Activated CD4-positive, CD25-positive, alpha-beta regulatory T cell treated with anti-CD3 and anti-CD28 coated beads, Interleukin-2, amount 50 U/mL, for 72 hours (primary cell): ENCODE results near the gene RPLP1.
A peak's percentile ranks its signal among the peaks of the same experiment; 100 is the strongest.
"Not testable (repeated sequence)": the region's sequence is repeated elsewhere in the genome, so short reads cannot be mapped to it uniquely, and the experiment has no call there.

ENCODE experiments used
- DNase-seq: peaks from one replicate; pipeline ENCODE4 v3.0.0; 2021

RPLP1 gene

GRCh38 chr15:69443032-69443611 is 9.5 kb upstream of the RPLP1 start:
- no peak for DNase-seq

- DNase-seq: no peak
Observed at GRCh38 chr15:69444686-69445085, 7.9 kb upstream of the RPLP1 start.

GRCh38 chr15:69446953-69447352 is 5.7 kb upstream of the RPLP1 start:
- no peak for DNase-seq

- not testable (repeated sequence) for DNase-seq
Observed at GRCh38 chr15:69450221-69450620, 2.4 kb upstream of the RPLP1 start.

GRCh38 chr15:69450968-69451695 is 1.5 kb upstream of the RPLP1 start:
- no peak for DNase-seq

GRCh38 chr15:69451951-69452691 is 497 bp upstream of the RPLP1 start:
- DNase-seq: no peak

- DNase-seq: no peak
Observed at GRCh38 chr15:69454953-69455352, 2.3 kb downstream of the RPLP1 start.

- DNase-seq: no peak
Observed at GRCh38 chr15:69456208-69457166, 3.9 kb downstream of the RPLP1 start.

- no peak for DNase-seq
Observed at GRCh38 chr15:69457304-69458280, 5.0 kb downstream of the RPLP1 start.

GRCh38 chr15:69459066-69459465 is 6.4 kb downstream of the RPLP1 start:
- no peak for DNase-seq

GRCh38 chr15:69460481-69460880 is 7.9 kb downstream of the RPLP1 start:
- no peak for DNase-seq

GRCh38 chr15:69462030-69462492 is 9.4 kb downstream of the RPLP1 start:
- DNase-seq: no peak

- DNase-seq: peak; percentile 90
Observed at GRCh38 chr15:69462493-69463181, 10.0 kb downstream of the RPLP1 start.

GRCh38 chr15:69463182-69463756 is 10.7 kb downstream of the RPLP1 start:
- DNase-seq: no peak

- no peak for DNase-seq
Observed at GRCh38 chr15:69465253-69465652, 12.6 kb downstream of the RPLP1 start.

- no peak for DNase-seq
Observed at GRCh38 chr15:69466733-69467132, 14.1 kb downstream of the RPLP1 start.

GRCh38 chr15:69467636-69468035 is 15.0 kb downstream of the RPLP1 start:
- DNase-seq: no peak

GRCh38 chr15:69468241-69469121 is 15.9 kb downstream of the RPLP1 start:
- DNase-seq: peak; percentile 68

- peak; percentile 27 for DNase-seq
Observed at GRCh38 chr15:69469467-69470201, 17.0 kb downstream of the RPLP1 start.
